Measurements from ENCODE around the gene PCDHGA5. TPM values are rescaled to one million over a fixed set of nuclear protein-coding genes. Genes with fewer than 3 reads are reported as not detected.

PCDHGA5 gene
- total RNA-seq, 1 experiment from 2014 or later, result 0.05 TPM

GRCh38 chr5:141392429-141393198 lies 28.7 kb downstream of the PCDHGA5 start, which contains the start of gene PCDHGA8:
Gene PCDHGA8, plus strand, starts transcription at chr5:141392633. Its CDS starts 181 bp downstream, at chr5:141392814.
- no peak within 1 kb of the TSS for H3K9ac ChIP-seq (ENCODE audit: low read length)
- no peaks in the 10 kb centered on the region for H3K9me2 ChIP-seq (ENCODE audit: insufficient read depth)
- intact Hi-C loops (cut with micrococcal nuclease), result no loop called here
- no peak within 1 kb of the TSS for H3K4me2 ChIP-seq (ENCODE audit: low read length)
- no peaks in the 10 kb centered on the region for H3K9me3 ChIP-seq (ENCODE audit: control insufficient read depth in 1 of 2, insufficient read depth in 1 of 2, low read depth in 1 of 2, low read length in 2 of 2)
- H3K79me2 ChIP-seq (ENCODE audit: insufficient read depth, low read length), result no peaks in the 10 kb centered on the region
- peak; percentile 70 for ATAC-seq
- H3K4me1 ChIP-seq (ENCODE audit: control insufficient read depth in 1 of 2, insufficient read depth in 2 of 2, low read length in 2 of 2), result no peaks in the 10 kb centered on the region
- no peak within 1 kb of the TSS for H2AFZ ChIP-seq (ENCODE audit: low read depth, low read length, poor library complexity, severe bottlenecking)
- H3K27ac ChIP-seq (ENCODE audit: low read depth, low read length), result no peak within 1 kb of the TSS
- no TSS peak for BruUV-seq (replicated peaks)
- no peaks in the 10 kb centered on the region for H3K36me3 ChIP-seq (ENCODE audit: control insufficient read depth in 1 of 2, insufficient read depth in 2 of 2, low read length in 2 of 2)
- POLR2A ChIA-PET, result no interaction called here
- CTCF ChIA-PET, result interaction anchor here (1.0 to 1.3 kb wide), 2 partner anchors 165 to 172 kb away, joined by 3 read pairs; no protein-coding TSS in a partner anchor
- H4K20me1 ChIP-seq (ENCODE audit: insufficient read depth), result no peaks in the 10 kb centered on the region
- RAD21 ChIA-PET (ENCODE audit: low non-redundant PET in 1 of 2, low total read pairs in 2 of 2, uncharacterized antibody in 2 of 2, unreplicated experiment in 2 of 2), result no interaction called here
- DNase-seq (ENCODE audit: low read depth, low spot score), result peak; percentile 21
- no peaks in the 10 kb centered on the region for H3K27me3 ChIP-seq (ENCODE audit: insufficient read depth, low read length)
- TF ChIP-seq POLR2AphosphoS5 (IDR thresholded peaks at IDR 0.05; ENCODE audit: low read depth, low read length) (no peak), MAX (IDR thresholded peaks at IDR 0.05) (peak; percentile 81), CTCF (IDR thresholded peaks at IDR 0.05 in 2 of 3, conservative IDR thresholded peaks at IDR 0.05 in 1 of 3; ENCODE audit: borderline replicate concordance in 1 of 3, insufficient read depth in 1 of 3, low read depth in 2 of 3, low read length in 2 of 3) (peak; percentile 33 to 53 (median 52); a peak in 4 of 6 replicates), ZNF274 (IDR thresholded peaks at IDR 0.05; ENCODE audit: low read depth, low read length) (no peak), POLR2A (IDR thresholded peaks at IDR 0.05; ENCODE audit: borderline replicate concordance, extremely low read depth, insufficient read depth, insufficient read length) (no peak), RAD21 (IDR thresholded peaks at IDR 0.05; ENCODE audit: low read depth) (peak; percentile 57), ATF3 (IDR thresholded peaks at IDR 0.05) (no peak), JUND (IDR thresholded peaks at IDR 0.05) (no peak), SP1 (IDR thresholded peaks at IDR 0.05; ENCODE audit: low read depth) (no peak), TCF7L2 (IDR thresholded peaks at IDR 0.05; ENCODE audit: borderline replicate concordance, extremely low read depth, insufficient read depth, insufficient read length) (no peak), EZH2phosphoT487 (IDR thresholded peaks at IDR 0.05; ENCODE audit: borderline replicate concordance) (no peak), SIN3A (IDR thresholded peaks at IDR 0.05; ENCODE audit: low read depth) (no peak)
- H3K4me3 ChIP-seq (replicated peaks in 1 of 2; ENCODE audit: low read depth in 1 of 2, low read length in 2 of 2), result no peak within 1 kb of the TSS
